Dermis lymphatic vessel endothelial cell (primary cell): Measurements from ENCODE around the gene SLC66A2. TPM values are rescaled to one million over a fixed set of nuclear protein-coding genes. Genes with fewer than 3 reads are reported as not detected.

Source experiments
- total RNA-seq: library from RNA; depleted of rRNA; stranded (reverse); fragments of >200 nt; gene quantifications from 2 replicates; pipeline ENCODE4 v1.2.1, GENCODE V29; 2014

The SLC66A2 gene
- total RNA-seq = 39.0 and 40.0 TPM in 2 replicates

GRCh38 chr18:79951545-79952455 is at the start of gene SLC66A2:
TSS of gene SLC66A2 (minus strand) at chr18:79951653. CDS start at chr18:79950926, 727 bp downstream.

GRCh38 chr18:79988451-79989194 is 37.2 kb upstream of the SLC66A2 start, which contains the start of gene TXNL4A:
TSS of gene TXNL4A (minus strand) at chr18:79988563. CDS start at chr18:79988392, 171 bp downstream.

GRCh38 chr18:79964330-79965118 is 13.1 kb upstream of the SLC66A2 start, which contains the start of gene HSBP1L1:
TSS of gene HSBP1L1 (plus strand) at chr18:79964643. CDS start at chr18:79964736, 93 bp downstream.

Other genes with a start within 250 kb of the SLC66A2 start
- gene KCNG2, start 153.7 kb downstream of the SLC66A2 start, total RNA-seq = 0.43 and 0.69 TPM in 2 replicates
- gene HSBP1L1, start 13.0 kb upstream of the SLC66A2 start, total RNA-seq = 3.0 and 4.3 TPM in 2 replicates
- gene TXNL4A, start 36.9 kb upstream of the SLC66A2 start, total RNA-seq = 37.1 and 46.3 TPM in 2 replicates
- 32.1 and 42.8 TPM in 2 replicates for gene RBFA, start 82.8 kb upstream of the SLC66A2 start, total RNA-seq
- gene ADNP2, start 157.6 kb upstream of the SLC66A2 start, total RNA-seq = 16.7 and 18.0 TPM in 2 replicates